ENCODE data around the gene SLC15A4. TPM values are rescaled to one million over a fixed set of nuclear protein-coding genes. Genes with fewer than 3 reads are reported as not detected.
"Not testable (repeated sequence)": the region's sequence is repeated elsewhere in the genome, so short reads cannot be mapped to it uniquely, and the experiment has no call there.

The SLC15A4 gene
- total RNA-seq, 1 donor from 2014 or later: 20.3 TPM

GRCh38 chr12:128814411-128815261 lies 9.1 kb downstream of the SLC15A4 start:
- DNase-seq (ENCODE audit: low read depth in 2 of 2): no peak

DNA sequence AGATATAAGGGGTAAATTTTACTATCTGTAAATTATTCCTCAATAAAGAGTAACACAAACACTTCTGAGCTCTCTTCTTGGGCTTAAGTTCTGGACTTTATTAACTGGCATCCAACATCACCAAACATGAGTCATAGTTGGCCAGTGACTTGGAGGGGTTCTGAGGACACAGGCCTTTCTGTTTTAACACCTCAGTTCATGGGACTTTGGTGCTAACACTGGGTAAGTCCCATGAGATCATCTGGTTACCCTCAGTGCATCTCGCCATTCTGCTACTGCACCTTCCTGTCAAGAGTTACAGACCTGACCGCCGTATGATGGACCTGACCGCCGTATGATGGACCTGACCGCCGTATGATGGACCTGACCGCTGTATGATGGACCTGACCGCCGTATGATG lies 9.9 kb downstream of the SLC15A4 start:
- no peak for DNase-seq (ENCODE audit: low read depth in 2 of 2)

DNA sequence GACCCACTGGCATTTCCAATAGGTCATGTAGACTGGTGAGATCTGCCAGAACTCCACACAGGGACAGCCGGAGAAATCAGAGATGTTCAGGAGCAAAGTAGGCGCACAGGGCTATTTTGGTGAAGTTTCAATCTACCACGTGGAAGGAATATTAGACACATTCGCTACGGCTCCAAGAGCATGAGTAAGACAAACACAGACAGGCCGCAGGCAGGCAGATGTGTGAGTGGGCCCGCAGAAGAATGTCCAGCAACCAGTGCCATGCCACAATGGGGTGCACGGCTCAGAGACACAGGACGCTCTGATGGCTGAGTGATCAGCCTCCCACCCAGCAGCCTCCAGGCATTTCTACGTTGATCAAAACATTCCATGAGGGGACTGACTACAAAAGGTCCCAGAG lies 10.4 kb downstream of the SLC15A4 start:
- DNase-seq (ENCODE audit: low read depth in 2 of 2): no peak

DNA sequence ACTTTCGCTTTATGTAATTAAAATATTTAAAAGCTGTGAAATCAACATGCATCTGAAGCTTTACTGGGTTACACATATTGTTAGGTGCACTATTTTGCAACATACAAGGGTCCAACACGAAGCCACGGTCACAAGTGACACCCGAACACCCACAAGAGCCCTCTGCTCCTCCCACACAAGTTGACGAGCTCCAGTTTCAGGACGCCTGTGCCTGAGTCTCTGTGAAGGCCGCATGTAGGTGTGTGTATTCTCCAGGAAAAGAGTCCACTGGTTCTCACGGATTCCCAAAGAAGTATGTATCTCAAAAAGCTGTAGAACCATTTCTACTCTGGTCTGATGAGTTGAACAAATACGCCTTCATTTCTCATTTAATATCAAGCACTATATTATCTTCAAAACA lies 12.0 kb downstream of the SLC15A4 start:
- DNase-seq (ENCODE audit: low read depth in 2 of 2): no peak

DNA sequence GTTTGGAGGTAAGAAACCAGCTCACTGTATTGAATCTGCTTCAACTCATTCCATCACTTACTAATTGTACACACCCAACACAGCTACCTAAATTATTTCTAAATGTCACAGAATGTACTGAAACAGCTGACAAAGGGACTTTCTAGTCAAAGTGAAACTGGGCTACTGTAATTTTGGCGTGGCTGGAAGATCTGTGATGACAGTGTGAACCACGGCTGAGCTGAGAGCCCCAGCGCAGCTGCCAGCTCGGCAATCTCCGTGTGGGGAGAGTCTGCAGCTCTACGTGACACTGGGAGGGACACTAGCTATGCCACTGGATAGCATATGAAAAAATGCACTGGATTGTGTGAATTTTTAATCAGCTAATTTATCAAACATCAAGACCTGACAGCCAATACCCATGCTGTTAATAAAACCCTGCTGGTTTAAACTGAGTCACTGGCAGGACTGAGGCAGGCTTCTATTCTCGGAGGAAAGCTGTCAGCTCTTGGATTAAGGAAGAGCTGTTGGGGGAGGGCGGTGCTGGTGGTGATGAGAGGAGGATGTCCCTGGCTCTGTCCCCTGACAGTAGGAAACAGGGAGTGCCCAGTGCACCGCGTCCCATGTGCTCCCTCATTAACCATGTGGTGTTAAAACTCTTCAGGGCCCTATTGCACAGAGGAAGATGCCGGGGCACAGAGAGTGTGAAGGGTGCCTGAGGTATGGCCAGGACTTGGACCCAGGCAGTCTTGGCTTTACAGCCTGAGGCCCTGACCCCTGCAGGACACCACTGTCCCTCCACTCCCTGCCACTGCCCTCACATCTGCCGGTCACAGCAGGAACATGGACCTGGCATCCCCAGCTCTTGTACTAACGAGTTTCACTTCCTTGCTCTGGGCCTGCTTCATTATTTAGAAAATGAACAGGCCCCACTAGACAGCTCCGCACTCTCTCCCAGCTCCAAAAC lies 13.3 kb downstream of the SLC15A4 start:
- DNase-seq (ENCODE audit: low read depth in 2 of 2): no peak

GRCh38 chr12:128808651-128809050 lies 15.1 kb downstream of the SLC15A4 start:
- DNase-seq (ENCODE audit: low read depth in 2 of 2): no peak

GRCh38 chr12:128807161-128807724 lies 16.5 kb downstream of the SLC15A4 start:
- DNase-seq (ENCODE audit: low read depth in 2 of 2): no peak

DNA sequence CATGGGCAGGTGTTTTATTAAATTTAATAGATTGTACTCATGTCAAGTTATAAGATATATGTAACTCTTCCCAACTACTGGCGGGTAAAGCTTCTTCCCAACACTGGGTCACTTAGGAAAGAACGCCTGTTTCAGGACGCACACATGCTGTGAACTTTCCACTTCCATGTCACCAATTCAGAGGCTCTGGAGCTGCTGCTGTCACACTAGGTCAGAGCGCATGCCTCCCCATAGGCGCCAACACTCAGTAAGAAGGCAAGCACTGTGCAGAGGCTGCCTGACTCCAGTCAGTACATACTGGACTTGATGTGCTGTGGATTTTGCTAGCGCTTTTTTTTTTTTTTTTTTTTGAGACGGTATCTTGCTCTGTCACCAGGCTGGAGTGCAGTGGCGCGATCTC lies 17.2 kb downstream of the SLC15A4 start:
- no peak for DNase-seq (ENCODE audit: low read depth in 2 of 2)

GRCh38 chr12:128805406-128805805 lies 18.4 kb downstream of the SLC15A4 start:
- DNase-seq (ENCODE audit: low read depth in 2 of 2): not testable (repeated sequence)

GRCh38 chr12:128804762-128805161 lies 19.0 kb downstream of the SLC15A4 start:
- DNase-seq (ENCODE audit: low read depth in 2 of 2): no peak

DNA sequence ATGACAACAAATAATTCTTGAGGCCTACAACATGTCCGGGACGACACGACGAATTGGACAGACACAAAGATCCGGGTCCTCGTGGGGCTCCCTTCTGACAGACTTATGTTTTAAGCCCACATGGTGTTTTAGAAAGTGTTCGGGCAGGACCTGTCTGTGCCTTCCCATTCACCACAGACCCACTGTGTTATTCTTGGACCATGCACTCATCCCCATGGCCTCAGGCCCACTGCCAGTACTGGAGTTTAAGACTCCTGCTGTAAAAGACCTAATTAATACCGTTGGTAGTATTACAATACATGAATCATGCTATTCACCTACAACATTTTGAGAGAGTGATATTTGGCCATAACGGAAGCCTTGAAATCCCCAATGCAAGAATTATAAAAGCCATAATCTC lies 20.0 kb downstream of the SLC15A4 start:
- no peak for DNase-seq (ENCODE audit: low read depth in 2 of 2)

DNA sequence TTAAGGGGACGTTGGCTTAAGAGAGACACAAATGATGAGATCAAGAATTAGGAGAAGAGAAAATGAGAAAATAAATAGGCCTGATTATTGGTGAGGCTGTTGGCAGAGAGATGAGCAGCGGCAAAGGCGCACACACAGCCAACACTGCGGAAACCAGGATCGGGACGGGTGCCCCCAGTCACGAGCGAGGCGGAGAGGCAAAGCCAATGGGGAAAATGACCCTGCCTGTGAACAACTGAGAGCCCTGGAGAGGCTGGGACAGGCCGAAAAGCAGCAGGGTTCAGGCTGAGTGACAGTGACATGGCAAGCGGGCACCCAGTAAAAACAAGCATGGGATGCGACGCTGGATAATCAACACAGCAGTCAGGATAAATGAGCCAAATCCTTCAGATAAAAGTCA lies 21.0 kb downstream of the SLC15A4 start:
- DNase-seq (ENCODE audit: low read depth in 2 of 2): no peak

GRCh38 chr12:128801879-128802391 lies 21.8 kb downstream of the SLC15A4 start:
- DNase-seq (ENCODE audit: low read depth in 2 of 2): peak in 1 of 2 donors; percentile 36

- no peak for DNase-seq (ENCODE audit: low read depth in 2 of 2)
Measured at GRCh38 chr12:128800606-128801005, 23.2 kb downstream of the SLC15A4 start.

DNA sequence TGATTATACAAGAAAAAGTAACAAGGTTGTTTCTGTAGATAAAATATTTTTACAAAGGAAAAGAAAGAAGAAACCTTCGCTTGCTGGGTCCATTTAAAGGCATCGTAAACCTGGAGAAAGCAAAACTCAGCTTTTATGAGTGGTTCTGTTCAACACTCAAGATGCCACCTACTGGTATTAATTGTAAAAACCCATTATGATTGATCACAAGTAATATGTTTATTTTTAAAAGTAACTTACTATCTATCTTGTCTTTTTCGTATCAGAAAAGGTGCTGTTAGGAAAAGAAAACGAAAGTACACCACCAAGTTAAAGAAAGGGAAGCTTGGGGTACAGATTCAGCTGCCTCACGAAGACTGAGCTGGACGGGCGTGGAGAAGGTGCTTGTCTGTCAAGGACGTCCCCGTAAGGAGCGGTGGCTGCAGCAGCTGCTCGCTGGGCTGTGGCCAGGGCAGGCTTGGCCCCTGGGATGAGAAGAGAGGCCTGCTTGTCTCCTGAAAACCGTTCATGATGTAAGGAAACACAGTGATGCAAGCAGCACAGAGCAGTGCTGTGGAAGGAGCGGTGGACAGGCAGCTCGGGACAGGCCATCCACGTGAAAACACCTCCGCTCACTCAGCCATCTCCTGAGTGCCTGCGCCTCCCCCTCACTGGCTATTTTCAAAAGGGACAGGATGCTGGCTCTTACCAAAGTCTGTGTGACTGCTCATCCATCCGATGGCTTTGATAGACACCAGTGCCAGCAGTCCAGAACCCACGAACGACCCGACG lies 25.0 kb downstream of the SLC15A4 start:
- DNase-seq (ENCODE audit: low read depth in 2 of 2): no peak

DNA sequence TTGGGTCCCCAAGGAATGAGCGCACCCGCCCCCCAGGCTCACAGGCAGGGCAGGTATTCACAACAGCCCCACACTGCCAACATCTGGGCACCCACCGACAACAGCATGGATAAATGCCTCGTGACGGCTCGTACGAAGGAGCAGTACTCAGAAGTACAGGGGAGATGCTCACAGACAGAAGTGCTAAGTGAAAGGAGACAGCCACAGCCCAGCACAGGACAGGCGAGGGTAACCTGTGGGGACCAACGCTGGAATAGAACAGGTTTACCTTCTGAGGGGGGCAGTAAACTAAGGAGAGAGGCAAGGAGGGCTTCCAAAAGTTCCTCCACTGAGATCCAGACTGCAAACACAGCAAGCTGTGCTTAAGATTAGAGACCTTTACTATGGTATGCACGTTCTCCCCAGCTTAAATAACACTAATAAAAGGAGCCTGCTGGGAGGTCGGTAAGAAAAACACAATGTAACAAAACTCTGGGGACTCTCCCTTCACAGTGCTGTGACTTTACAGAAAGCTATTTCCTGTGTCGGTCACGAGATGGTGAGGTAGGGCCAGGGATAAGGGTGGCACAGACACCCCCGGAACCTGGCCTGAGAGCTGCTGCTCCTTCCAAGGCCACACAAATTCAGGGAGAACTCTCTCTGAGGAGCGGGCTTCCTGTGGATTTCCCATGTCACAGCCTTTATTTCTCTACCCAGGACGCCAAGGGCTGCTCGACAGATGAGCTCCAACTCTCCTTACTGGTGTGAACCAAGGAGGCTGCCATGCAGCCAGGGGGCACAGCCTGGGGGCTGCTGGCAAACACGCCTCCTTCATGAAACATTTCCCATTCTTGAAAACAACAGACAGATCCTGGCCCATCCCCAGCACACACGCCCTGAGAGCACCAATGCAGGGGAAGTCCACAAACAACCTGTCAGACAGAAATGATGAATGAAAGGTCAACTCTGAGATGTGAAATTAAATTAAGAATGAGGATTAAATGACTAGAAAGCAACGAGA lies 26.3 kb downstream of the SLC15A4 start:
- peak in 1 of 2 donors; percentile 70 for DNase-seq (ENCODE audit: low read depth in 2 of 2)

- DNase-seq (ENCODE audit: low read depth in 2 of 2): no peak
Measured at GRCh38 chr12:128796439-128797118, 27.2 kb downstream of the SLC15A4 start.

DNA sequence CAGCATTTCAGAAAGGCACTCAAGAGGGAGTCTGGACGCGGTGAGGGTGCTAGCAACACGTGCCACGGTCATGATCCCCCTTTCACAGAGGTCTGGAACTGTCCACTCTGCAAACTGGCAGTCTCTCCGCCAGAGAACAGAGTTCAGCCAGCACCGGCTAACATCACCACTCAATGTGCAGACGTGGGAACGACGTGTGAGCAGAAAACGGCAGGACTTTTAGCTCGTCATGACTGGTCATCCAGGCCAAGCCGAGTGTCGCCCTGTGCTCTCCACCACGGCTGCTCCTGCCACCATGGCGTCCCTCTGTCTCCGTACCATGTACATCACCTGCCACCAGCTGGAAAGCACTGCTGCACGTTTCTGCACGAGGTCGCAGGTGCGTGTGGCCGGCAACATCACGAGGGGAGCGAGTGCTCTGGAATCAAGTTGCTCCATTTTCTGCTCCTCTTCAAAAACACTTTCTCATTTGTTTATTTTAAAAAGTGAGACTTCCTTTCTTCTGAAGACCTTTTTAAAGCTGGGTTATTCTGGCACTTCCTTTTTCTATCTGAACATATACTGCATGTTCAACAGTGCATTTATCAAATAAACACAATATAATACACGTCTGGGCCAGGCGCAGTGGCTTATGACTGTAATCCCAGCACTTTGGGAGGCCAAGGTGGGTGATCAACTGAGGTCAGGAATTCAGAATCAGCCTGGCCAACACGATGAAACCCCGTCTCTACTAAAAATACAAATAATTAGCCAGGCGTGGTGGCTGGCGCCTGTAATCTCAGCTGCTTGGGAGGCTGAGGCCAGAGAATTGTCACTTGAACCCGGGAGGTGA lies 28.0 kb downstream of the SLC15A4 start:
- peak in 1 of 2 donors; percentile 33 for DNase-seq (ENCODE audit: low read depth in 2 of 2)
